KMS-11 (cell line): ENCODE measurements around the gene PLXNA1.

Experiments used
- H2AFZ ChIP-seq: fragments of 200-600 bp; sonication (generic); 2 replicates; pipeline ENCODE4 v1.6.1; 2016; ENCODE audit warnings: antibody characterized with exemption, mixed run types, low read depth
- H3K27ac ChIP-seq: fragments of 200-600 bp; sonication (generic); 2 replicates; pipeline ENCODE4 v1.6.1; 2016; ENCODE audit warnings: mild to moderate bottlenecking, mixed run types
- H3K27me3 ChIP-seq: fragments of 200-600 bp; sonication (generic); 2 replicates; pipeline ENCODE4 v1.6.1; 2017; ENCODE audit warnings: mild to moderate bottlenecking, low read depth, mixed run types, moderate library complexity; ENCODE audit not compliant: insufficient read depth
- H3K36me3 ChIP-seq: fragments of 200-600 bp; sonication (generic); 2 replicates; pipeline ENCODE4 v1.6.1; 2017; ENCODE audit warnings: mild to moderate bottlenecking, mixed run types; ENCODE audit not compliant: insufficient read depth
- H3K4me1 ChIP-seq: fragments of 200-600 bp; sonication (generic); 2 replicates; pipeline ENCODE4 v1.6.1; 2016; ENCODE audit warnings: mild to moderate bottlenecking, low read depth, mixed run types; ENCODE audit not compliant: poor library complexity, severe bottlenecking
- H3K4me2 ChIP-seq: fragments of 200-600 bp; sonication (generic); 2 replicates; pipeline ENCODE4 v1.7.0; 2016; ENCODE audit warnings: mild to moderate bottlenecking, mixed run types
- H3K4me3 ChIP-seq: fragments of 200-600 bp; sonication (generic); IDR thresholded peaks from 2 replicates; pipeline ENCODE4 v1.6.1; 2017; ENCODE audit warnings: low read depth, low read length, mixed read lengths; ENCODE audit not compliant: insufficient read depth
- H3K79me2 ChIP-seq: fragments of 200-600 bp; sonication (generic); 2 replicates; pipeline ENCODE4 v1.6.1; 2016; ENCODE audit warnings: low read depth, mixed run types; ENCODE audit not compliant: insufficient read depth
- H3K9ac ChIP-seq: fragments of 200-600 bp; sonication (generic); 2 replicates; pipeline ENCODE4 v1.6.1; 2016; ENCODE audit warnings: mild to moderate bottlenecking, mixed run types
- H4K20me1 ChIP-seq: fragments of 200-600 bp; sonication (generic); 2 replicates; pipeline ENCODE4 v1.6.1; 2016; ENCODE audit warnings: mild to moderate bottlenecking, mixed run types; ENCODE audit not compliant: insufficient read depth
- TF ChIP-seq, protein P1 (sequence below): fragments of 200-600 bp; sonication (generic); conservative IDR thresholded peaks from 2 replicates; pipeline ENCODE4 v1.6.1; 2017; ENCODE audit warnings: low read depth, mild to moderate bottlenecking, antibody characterized with exemption, low read length, moderate library complexity, mixed read lengths

The PLXNA1 gene

DNA sequence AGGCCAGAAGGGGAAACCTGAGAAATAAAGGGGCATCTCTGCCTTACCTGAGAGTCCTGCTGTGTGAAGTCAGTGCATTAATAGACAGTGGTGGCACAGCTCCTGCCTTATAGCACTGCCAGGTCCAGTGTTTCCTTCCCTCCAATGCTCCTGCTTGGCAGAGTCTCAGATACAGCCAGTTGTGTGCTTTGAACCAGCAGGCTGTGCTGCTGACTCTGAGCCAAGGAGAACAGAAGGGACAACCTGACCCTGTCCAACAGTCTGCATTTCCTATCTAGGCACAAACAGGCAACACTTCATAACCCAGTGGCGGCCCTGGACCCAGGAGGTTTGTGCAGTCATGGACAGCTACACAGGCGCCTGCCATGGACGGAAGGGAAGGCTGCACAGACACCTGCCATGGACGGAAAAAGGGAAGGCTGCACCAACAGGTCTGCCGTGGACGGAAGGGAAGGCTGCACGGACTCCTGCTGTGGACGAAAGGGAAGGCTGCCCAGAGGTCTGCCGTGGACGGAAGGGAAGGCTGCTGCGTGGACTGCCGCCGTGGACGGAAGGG, 33.9 kb upstream of the PLXNA1 start:
- no peak overlapping the region for H3K27ac ChIP-seq
- H3K4me2 ChIP-seq, result no peak overlapping the region
- H3K9ac ChIP-seq, result no peak overlapping the region
- TF ChIP-seq, protein P1, sequence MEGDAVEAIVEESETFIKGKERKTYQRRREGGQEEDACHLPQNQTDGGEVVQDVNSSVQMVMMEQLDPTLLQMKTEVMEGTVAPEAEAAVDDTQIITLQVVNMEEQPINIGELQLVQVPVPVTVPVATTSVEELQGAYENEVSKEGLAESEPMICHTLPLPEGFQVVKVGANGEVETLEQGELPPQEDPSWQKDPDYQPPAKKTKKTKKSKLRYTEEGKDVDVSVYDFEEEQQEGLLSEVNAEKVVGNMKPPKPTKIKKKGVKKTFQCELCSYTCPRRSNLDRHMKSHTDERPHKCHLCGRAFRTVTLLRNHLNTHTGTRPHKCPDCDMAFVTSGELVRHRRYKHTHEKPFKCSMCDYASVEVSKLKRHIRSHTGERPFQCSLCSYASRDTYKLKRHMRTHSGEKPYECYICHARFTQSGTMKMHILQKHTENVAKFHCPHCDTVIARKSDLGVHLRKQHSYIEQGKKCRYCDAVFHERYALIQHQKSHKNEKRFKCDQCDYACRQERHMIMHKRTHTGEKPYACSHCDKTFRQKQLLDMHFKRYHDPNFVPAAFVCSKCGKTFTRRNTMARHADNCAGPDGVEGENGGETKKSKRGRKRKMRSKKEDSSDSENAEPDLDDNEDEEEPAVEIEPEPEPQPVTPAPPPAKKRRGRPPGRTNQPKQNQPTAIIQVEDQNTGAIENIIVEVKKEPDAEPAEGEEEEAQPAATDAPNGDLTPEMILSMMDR, result no peak
- H3K27me3 ChIP-seq, result no peaks in the 10 kb centered on the region
- H3K79me2 ChIP-seq, result no peaks in the 10 kb centered on the region
- no peaks in the 10 kb centered on the region for H3K4me1 ChIP-seq
- no peak overlapping the region for H3K4me3 ChIP-seq
- no peaks in the 10 kb centered on the region for H4K20me1 ChIP-seq
- H2AFZ ChIP-seq, result no peak overlapping the region
- no peaks in the 10 kb centered on the region; the same call in 1 of the 2 replicates for H3K36me3 ChIP-seq

DNA sequence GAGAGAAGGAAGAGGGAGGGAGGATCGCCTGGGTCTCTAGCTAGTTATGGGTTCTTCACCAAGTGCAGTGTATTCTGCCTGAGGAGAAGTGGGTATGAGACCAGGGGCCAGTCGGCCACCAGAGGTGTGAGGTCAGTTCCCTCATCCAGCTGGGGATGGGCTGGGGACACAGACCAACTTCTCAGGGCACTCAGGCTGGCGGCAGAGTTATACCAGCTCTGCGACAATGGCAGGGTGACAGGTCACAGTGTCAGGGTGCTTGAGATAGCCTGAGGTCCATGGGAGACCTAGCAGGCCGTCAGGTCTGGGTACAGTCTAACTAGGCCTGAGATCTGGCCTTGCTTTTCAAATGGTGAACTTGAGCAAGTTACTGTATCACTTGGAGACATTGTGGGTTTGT, 31.4 kb upstream of the PLXNA1 start:
- H3K4me3 ChIP-seq, result no peak overlapping the region
- H3K9ac ChIP-seq, result no peak overlapping the region
- H3K27me3 ChIP-seq, result no peaks in the 10 kb centered on the region
- no peaks in the 10 kb centered on the region for H3K4me1 ChIP-seq
- H4K20me1 ChIP-seq, result no peaks in the 10 kb centered on the region
- H2AFZ ChIP-seq, result no peak overlapping the region
- H3K4me2 ChIP-seq, result no peak overlapping the region
- no peaks in the 10 kb centered on the region; the same call in 1 of the 2 replicates for H3K36me3 ChIP-seq
- TF ChIP-seq, protein P1, result no peak
- no peaks in the 10 kb centered on the region for H3K79me2 ChIP-seq
- H3K27ac ChIP-seq, result no peak overlapping the region

DNA sequence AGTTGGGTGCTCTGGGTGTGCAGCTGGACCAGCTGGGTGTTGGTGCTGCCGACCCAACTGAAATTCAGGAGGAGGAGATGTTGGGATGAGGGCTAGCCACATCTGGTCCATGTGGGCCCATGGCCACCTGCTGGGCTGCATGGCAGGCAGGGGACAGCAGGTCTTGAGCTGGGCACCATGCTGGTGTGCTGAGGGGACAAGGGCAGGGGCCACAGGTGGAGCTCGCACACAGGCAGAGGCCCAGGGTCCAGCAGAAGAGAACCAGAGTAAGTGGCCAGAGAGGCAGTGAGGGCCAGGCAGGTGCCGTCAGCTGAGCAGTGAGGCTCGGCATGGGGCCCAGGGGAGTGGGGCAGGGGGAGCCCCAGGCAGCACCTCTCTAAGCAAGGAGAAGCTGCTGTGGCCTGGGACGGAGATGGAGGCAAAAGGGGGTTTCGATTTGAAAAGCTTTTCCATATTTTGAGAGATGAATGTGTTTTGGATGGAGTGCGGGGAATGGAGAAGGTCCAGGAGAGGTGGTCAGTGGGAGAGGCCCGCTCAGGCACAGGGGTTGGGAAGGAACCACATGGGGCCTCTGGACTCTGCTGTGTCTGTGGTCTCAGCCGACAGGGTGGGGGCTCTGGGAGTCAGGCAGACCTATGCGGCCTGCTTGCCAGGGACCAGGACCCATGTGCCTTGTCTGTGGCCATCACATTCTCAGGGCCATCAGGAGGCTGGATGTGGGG, 30.5 kb upstream of the PLXNA1 start:
- H3K4me2 ChIP-seq, result no peak overlapping the region
- H3K27me3 ChIP-seq, result no peaks in the 10 kb centered on the region
- no peak overlapping the region for H3K4me3 ChIP-seq
- no peaks in the 10 kb centered on the region; the same call in 1 of the 2 replicates for H3K36me3 ChIP-seq
- no peaks in the 10 kb centered on the region for H4K20me1 ChIP-seq
- no peak overlapping the region for H3K27ac ChIP-seq
- H3K4me1 ChIP-seq, result no peaks in the 10 kb centered on the region
- H3K9ac ChIP-seq, result no peak overlapping the region
- no peaks in the 10 kb centered on the region for H3K79me2 ChIP-seq
- TF ChIP-seq, protein P1, result no peak
- no peak overlapping the region for H2AFZ ChIP-seq

DNA sequence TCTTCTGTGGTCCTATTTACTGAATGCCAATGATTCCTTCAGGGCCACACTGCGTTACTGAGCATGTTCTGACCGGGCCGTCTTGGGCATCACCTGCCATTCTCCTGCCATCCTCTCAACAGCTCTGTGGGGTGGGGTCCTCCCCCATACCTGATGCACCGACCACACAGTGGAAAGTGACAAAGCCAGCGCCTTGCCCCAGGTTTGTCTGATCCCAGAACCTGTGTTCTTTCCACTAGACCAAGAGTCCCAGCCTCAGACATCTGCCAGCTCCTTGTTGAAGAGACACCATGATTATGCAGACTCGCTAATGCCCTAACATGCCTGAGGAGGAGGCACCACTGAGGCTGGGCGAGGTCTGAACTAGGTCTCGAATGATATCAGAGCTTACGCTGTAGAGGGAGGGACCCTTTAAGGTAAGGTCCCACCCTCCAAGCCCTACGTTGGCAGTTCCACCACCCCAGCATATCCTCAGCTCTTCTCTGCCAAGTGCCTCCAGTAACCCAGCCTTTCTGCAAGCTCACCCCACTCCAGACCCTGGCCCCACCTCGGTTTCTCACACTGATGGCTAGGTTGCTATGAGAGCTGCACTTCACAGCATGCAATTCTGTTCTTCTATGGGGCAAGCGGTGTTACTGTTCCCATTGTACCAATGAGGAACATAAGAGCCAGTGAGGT, 29.8 kb upstream of the PLXNA1 start:
- Histone ChIP-seq H3K79me2 (no peaks in the 10 kb centered on the region), H3K9ac (no peak overlapping the region), H3K36me3 (no peaks in the 10 kb centered on the region), H3K4me2 (no peak overlapping the region), H3K27ac (no peak overlapping the region), H3K4me3 (no peak overlapping the region), H3K4me1 (no peaks in the 10 kb centered on the region), H3K27me3 (no peaks in the 10 kb centered on the region), H4K20me1 (no peaks in the 10 kb centered on the region), H2AFZ (no peak overlapping the region)
- TF ChIP-seq, protein P1, result no peak
